Right atrium auricular region (tissue), 2 donors: ENCODE results near the gene USP49. TPM values are rescaled to one million over a fixed set of nuclear protein-coding genes. Genes with fewer than 3 reads are reported as not detected.

Experiments
- DNase-seq: peaks from one replicate; pipeline ENCODE4 v3.0.0-alpha.2; 2019; ENCODE audit warnings: low spot score
- H3K27ac ChIP-seq, 2 donors: fragments of 200-600 bp; sonication (generic); 1 replicate in 1 of 2; 2 replicates in 1 of 2; pipeline ENCODE4 v1.5.1; 2016 to 2019
- H3K27me3 ChIP-seq, 2 donors: fragments of 200-600 bp; sonication (generic); one replicate each; pipeline versions ENCODE4 v1.5.1 to v1.6.0; 2017 to 2019
- H3K36me3 ChIP-seq: fragments of 200-600 bp; sonication (generic); one replicate; pipeline ENCODE4 v1.5.1; 2016
- H3K4me1 ChIP-seq, 2 donors: fragments of 200-600 bp; sonication (generic); one replicate each; pipeline versions ENCODE4 v1.5.1 to v1.6.0; 2017 to 2019
- H3K4me3 ChIP-seq, 2 donors: fragments of 200-600 bp; sonication (generic); 1 replicate in 1 of 2; 2 replicates in 1 of 2; pipeline ENCODE4 v1.5.1; 2017 to 2019; ENCODE audit warnings: mild to moderate bottlenecking in 1 of 2, moderate library complexity in 1 of 2
- H3K9me3 ChIP-seq, 2 donors: fragments of 200-600 bp; sonication (generic); one replicate each; pipeline ENCODE4 v1.5.1; 2019
- CTCF ChIP-seq, 2 donors: fragments of 200-600 bp; sonication (generic); IDR thresholded peaks; one replicate each; pipeline ENCODE4 v1.5.1; 2019; ENCODE audit warnings: antibody characterized with exemption in 2 of 2
- total RNA-seq, 2 donors: library from RNA; depleted of rRNA; stranded (reverse); fragments of >200 nt; gene quantifications; one replicate each; pipeline ENCODE4 v1.1.0, GENCODE V29; 2016

The USP49 gene
- total RNA-seq, 2 donors from 2014 or later = 1.3 to 1.7 TPM

- Histone ChIP-seq H3K9me3 (no peaks in the 10 kb centered on the region), H3K36me3 (no peaks in the 10 kb centered on the region), H3K4me3 (no peak within 1 kb of the TSS), H3K27ac (no peak within 1 kb of the TSS), H3K27me3 (no peaks in the 10 kb centered on the region), H3K4me1 (no peaks in the 10 kb centered on the region)
- DNase-seq = no peak
- no peak for TF ChIP-seq CTCF (IDR thresholded peaks at IDR 0.05)
These were observed 147.7 kb downstream of the USP49 start, which contains the start of gene PGC for GRCh38 chr6:41747256-41748101. TSS of gene PGC (minus strand) at chr6:41747397. CDS start at chr6:41747334, 63 bp downstream.

- DNase-seq = no peak
These were observed 149.1 kb downstream of the USP49 start for GRCh38 chr6:41746107-41746506.

GRCh38 chr6:41744236-41744787 lies 150.9 kb downstream of the USP49 start:
- Histone ChIP-seq H3K36me3 (no peaks in the 10 kb centered on the region), H3K27me3 (no peaks in the 10 kb centered on the region), H3K27ac (no peak overlapping the region), H3K4me1 (no peaks in the 10 kb centered on the region), H3K4me3 (no peak overlapping the region), H3K9me3 (no peaks in the 10 kb centered on the region)
- TF ChIP-seq CTCF (IDR thresholded peaks at IDR 0.05) = no peak
- DNase-seq = no peak

More at GRCh38 chr6:41746107-41746506, 149.1 kb downstream of the USP49 start:
- no peak overlapping the region for H3K27ac ChIP-seq
- no peak overlapping the region for H3K4me3 ChIP-seq
- H3K9me3 ChIP-seq = no peaks in the 10 kb centered on the region
- H3K4me1 ChIP-seq = no peaks in the 10 kb centered on the region
- H3K27me3 ChIP-seq = no peaks in the 10 kb centered on the region
- no peaks in the 10 kb centered on the region for H3K36me3 ChIP-seq
- TF ChIP-seq CTCF (IDR thresholded peaks at IDR 0.05) = no peak

- TF ChIP-seq CTCF (IDR thresholded peaks at IDR 0.05) = no peak
- no peak overlapping the region for H3K4me3 ChIP-seq
- no peak for DNase-seq
These were observed 151.6 kb downstream of the USP49 start for GRCh38 chr6:41743406-41744235.

GRCh38 chr6:41741625-41742490 lies 153.3 kb downstream of the USP49 start:
- no peaks in the 10 kb centered on the region for H3K9me3 ChIP-seq
- no peaks in the 10 kb centered on the region for H3K4me1 ChIP-seq
- no peak for DNase-seq
- H3K27ac ChIP-seq = no peak overlapping the region
- no peak overlapping the region for H3K4me3 ChIP-seq
- no peak for TF ChIP-seq CTCF (IDR thresholded peaks at IDR 0.05)
- no peaks in the 10 kb centered on the region for H3K36me3 ChIP-seq
- H3K27me3 ChIP-seq = no peaks in the 10 kb centered on the region

More at GRCh38 chr6:41743406-41744235, 151.6 kb downstream of the USP49 start:
- Histone ChIP-seq H3K9me3 (no peaks in the 10 kb centered on the region), H3K27ac (no peak overlapping the region), H3K27me3 (no peaks in the 10 kb centered on the region), H3K4me1 (no peaks in the 10 kb centered on the region), H3K36me3 (no peaks in the 10 kb centered on the region)
